Stimulated activated CD4-positive, alpha-beta T cell treated with anti-CD3 and anti-CD28 coated beads, Interleukin-1b, Interleukin-23, amount 100 ng/mL, for 4 hours (primary cell): ENCODE measurements around the gene TICAM2.
A peak's percentile ranks its signal among the peaks of the same experiment; 100 is the strongest.
"Not testable (repeated sequence)": the region's sequence is repeated elsewhere in the genome, so short reads cannot be mapped to it uniquely, and the experiment has no call there.

Experiments used
- DNase-seq, 2 donors: peaks; one replicate each; pipeline ENCODE4 v3.0.0-alpha.2; 2020; ENCODE audit warnings: low read depth in 2 of 2

The TICAM2 gene

DNA sequence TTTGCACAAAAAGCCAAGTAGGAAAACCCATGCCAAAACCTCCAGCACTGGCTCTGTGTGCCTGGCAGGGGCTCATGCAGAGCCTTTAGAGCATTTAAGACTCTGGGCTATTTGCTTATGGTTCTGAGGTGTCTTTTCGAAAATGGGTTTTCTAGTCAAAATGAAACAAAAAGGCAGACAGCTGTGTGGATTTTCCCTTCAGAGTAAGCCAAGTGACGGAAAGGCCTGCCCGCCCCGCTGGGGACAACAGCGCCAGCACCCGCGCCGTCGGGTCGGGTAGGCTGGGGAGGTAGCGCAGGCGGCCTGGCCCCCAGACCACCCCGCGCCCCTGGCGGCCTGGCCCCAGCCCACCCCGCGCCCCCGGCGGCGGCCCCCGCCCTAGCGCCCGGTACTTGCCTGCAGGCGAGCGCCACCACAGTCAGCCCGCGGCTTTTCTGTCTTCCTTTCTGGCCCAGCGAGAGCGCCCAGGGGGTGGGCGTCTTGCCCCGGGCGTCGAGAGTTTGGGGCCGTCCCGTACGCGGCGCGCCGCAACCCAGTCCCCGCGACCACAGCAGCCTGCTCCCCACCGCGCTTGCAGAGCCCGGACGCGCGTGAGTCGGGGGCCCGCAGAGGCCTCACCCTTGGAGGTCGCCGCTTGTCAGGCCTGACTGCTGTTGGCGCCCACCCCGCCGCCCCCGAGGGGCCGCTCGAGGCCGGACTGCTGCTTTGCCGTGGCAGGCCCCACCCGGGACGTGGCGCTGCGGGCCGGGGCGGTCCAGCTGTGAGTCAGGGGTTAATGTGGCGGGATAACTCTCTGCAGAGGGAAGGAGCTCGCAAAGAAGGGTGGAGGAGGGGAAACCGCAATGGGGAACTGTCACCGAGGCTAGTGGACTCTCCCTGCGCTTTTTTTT, at the start of gene TICAM2:
TICAM2 (minus strand) TSS at position 779 of the 890 bp plus-strand sequence. CDS start 21,223 bp downstream, outside the sequence.
- DNase-seq, result peak; percentile 34 to 59

DNA sequence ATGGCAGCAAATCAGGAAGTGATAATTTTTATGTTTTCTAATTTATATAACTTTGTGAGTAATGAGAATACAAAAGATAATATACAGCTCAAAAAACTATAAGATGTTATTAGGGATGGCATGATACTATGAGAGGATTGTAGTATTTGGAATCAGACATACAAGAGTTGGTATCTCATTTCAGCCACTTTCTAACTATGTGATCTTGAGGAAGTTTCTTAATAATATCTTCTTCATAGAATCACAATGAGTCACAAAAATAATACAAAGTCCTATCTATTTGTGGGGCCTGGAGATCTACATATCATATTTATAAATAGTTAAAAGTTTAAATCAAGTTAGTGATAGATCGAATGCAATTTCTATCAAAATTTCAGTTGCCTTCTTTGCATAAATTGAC, 47.3 kb upstream of the TICAM2 start:
- no peak for DNase-seq

DNA sequence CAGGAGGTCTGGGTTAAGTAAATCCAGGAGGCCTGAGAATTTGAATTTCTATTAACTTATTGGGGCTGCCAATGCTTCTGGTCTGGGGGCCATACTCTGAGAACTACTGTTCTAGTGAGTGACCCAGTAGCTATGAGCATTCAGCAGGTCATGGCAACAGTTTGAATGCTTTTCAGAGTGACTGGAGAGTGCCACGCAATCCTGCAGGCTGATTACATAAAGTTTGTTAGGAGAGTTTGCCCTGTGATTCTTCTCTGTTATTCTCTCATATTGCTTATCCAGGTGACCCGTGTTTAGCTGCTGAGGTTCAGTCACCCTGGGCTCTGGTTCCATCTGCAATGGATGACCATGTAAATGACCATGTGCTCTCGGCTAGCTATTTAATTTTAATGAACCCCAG, 45.8 kb upstream of the TICAM2 start:
- DNase-seq, result no peak

GRCh38 chr5:115645386-115645785, 43.1 kb upstream of the TICAM2 start:
- not testable (repeated sequence) for DNase-seq

DNA sequence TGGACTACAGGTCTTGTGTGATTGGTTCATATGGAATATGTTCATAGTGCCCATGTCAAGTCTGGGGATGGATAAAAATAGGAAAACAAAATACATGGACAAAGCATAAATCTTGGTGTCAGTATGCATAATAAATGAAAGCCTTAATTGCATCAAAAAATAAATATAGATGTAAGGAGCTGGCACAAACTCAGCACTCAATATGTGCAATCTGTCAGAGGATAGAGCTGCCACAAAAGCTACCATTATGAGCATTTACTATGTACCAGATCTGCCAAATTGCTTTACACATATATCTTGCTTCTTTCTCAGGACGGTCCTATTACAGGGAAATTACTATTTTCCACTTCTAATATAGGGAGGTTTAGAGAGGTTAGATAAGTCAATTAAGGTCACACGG, 41.8 kb upstream of the TICAM2 start:
- no peak for DNase-seq

DNA sequence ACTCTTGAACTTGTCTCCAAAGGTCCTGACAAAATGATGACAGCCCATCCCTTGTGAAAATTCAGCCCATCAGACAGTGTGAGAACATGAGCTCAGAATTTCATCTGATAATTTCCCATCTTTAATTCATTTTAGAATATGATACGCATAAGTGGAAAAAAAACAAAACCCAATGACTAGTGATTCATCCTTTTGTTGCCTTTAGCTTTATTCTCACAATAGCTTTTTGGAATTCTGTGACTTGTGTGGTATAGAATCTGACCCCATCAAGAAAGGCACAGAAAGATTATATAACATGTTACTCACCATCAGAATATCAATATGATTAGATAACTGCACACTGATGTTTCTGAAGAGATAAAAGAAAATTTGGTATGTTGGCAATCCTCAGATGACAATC, 39.7 kb upstream of the TICAM2 start:
- no peak for DNase-seq

DNA sequence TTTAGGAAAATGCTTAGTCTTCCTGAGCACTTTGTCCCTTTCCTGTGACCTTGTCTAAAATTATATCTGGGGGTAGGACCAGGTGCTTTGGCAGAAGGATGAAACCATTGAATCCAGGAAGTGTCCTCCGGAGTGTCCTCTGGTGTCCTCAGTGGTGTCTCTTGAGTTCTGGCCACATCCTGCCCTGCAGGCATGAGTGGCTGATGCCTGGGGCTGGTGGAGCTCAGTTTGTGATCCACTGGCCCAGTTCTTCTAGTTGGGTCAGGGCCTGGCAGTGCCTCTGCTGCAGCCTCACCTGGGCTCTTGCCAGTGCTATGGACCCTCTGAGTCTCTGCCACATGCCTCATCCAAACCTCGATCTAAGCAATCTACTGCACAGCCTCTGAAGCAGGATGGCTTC, 38.0 kb upstream of the TICAM2 start:
- no peak for DNase-seq

DNA sequence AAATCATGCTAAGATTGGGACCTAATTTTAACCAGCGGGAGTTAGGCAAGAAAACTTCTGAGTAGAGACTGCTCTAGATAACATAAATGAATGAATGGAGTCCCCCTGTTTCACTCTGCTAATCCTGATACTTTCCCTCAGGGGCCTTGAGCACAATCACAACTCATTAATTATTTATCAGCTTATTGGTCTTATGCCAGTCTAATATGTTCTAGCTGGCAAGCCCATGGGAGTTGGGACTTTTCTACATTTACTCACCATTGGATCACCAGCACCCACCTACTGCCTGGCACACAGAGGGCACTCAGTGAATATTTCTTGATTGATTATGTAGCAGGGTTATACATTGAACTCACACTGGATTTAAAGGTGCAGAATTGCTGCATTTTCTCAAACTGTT, 37.1 kb upstream of the TICAM2 start:
- no peak for DNase-seq

DNA sequence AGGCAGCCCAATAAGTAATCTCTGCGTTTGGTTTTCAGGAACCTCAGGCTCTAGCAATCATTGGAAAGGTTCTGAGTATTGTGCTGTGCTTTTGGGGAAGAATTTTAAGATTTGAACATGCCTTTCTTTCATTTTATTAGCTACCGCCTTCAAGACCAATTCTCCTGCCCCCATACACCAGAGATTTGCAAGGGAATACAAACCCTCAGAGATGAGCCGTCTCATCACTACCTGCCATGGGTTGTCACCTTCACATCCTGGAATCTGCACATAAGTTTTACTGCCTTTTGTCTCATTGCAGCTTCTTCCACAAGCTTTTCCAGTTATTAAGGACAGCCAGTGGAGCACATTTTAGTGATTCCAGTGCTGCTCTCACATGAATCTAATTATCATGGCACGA, 35.2 kb upstream of the TICAM2 start:
- DNase-seq, result no peak

GRCh38 chr5:115636008-115636407, 33.7 kb upstream of the TICAM2 start:
- DNase-seq, result no peak

GRCh38 chr5:115634343-115635132, 32.3 kb upstream of the TICAM2 start:
- peak; percentile 75 to 78 for DNase-seq

- no peak for DNase-seq
Observed at GRCh38 chr5:115629903-115630302, 27.6 kb upstream of the TICAM2 start.

DNA sequence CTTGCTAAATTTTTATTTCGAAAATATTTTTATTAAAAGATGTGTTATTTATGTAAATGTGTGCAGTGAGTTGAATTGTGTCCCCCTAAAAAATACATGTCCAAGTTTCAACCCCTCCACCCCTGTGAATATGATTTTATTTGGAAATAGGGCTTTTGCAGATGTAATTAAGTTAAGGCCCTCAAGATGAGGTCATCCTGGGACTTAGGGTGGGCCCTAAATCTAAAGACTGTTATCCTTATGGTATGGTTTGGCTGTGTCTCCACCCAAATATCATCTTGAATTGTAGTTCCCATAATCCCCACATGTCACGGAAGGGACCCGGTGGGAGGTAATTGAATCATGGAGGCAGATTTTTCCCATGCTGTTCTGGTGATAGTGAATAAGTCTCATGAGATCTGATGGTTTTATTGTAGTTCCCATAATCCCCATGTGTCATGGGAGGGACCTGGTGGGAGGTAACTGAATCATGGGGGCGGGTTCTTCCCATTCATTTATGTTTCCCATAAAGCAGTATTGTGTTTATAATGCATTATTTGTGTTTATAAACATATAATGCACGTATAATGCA, 25.1 kb upstream of the TICAM2 start:
- DNase-seq, result no peak

GRCh38 chr5:115626445-115626823, 24.2 kb upstream of the TICAM2 start:
- DNase-seq, result no peak

DNA sequence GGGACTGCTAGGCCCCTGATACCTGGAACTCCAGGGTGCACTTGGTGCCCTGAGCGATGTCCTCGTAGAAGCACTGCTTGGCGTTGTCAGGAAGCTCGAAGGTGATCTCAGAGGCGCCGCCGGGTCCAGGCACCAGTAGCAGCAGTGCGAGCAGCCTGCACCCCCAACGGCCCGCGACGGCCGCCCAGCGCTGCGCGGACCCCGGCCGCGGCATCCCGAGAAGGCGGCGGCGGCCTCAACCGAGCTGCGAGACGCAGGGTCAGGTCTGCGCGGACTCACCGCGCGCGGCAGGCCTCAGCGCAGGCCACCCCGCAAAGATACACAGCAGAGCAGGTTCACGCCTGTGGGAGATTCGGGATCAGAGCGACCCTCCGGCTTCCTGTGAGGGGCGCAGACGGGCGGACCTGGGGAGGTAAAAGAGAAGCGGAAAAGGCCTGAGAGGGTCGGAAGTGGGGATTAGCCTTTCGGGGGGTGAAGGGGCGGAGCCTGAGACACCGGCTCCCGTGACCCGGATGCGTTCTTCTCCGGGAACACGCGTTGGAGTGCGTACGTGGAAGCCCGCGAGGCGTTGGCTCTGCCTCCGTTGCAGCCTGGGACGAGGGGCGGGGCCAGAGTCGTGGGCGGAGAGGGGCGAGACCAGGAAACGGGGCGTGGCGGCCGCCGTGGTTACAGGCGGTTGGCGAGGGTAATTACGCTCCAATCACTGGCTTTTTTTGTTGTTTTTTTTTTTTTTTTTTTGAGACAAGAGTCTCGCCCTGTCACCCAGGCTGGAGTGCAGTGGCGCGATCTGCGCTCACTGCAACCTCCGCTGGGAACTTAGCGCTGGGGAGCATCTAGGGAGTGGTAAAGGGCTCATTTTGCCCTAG, 23.5 kb upstream of the TICAM2 start, which contains the start of gene TMED7:
TMED7 (minus strand) TSS at position 458 of the 866 bp plus-strand sequence; CDS start at position 214, 244 bp downstream.
- peak; percentile 100 for DNase-seq

DNA sequence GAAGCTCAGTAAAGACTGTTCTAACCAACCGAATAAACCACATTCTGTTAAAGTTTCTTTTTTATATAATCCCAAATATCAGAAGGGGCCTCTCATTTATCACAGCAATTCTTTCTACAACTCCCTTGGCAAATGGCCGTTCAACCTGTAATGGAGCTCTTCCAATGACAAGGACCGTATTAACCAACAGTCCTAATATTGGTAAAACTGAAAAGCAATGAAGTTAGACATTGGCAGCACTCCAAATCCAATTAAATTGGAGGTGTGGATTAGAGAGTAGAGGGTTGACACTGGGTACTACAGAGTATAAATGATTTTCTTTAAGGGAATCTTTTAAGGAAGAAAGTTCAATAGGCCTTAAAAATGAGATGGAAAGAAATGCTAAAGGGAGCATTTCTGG, 22.7 kb upstream of the TICAM2 start:
- no peak for DNase-seq

GRCh38 chr5:115623658-115624057, 21.4 kb upstream of the TICAM2 start:
- no peak for DNase-seq

- DNase-seq, result no peak
Observed at GRCh38 chr5:115621365-115621900, 19.2 kb upstream of the TICAM2 start.

DNA sequence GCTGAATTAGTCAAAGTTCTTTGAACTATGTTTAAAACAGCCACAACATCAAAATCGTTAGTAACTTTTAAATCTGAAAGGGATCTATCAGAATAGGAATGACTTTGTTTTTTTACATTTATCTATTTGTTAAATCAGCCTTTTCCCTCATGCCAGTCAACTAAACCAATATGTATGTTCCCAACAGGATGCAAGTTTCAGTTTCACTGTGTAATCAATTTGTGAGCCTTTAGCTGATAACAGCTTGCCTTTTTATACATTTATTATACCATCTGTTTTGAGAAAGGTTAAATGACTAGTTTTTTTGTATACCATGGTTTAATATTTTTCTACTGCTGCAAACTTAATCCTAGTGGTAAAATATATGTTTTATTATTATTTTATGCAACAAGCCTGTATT, 14.6 kb upstream of the TICAM2 start:
- DNase-seq, result no peak

- DNase-seq, result no peak
Observed at GRCh38 chr5:115616472-115616871, 14.2 kb upstream of the TICAM2 start.

- DNase-seq, result no peak
Observed at GRCh38 chr5:115611873-115612272, 9.6 kb upstream of the TICAM2 start.
